ENCODE data around the gene SCRN1.

SCRN1 gene

GRCh38 chr7:29975561-29975960 lies 14.0 kb downstream of the SCRN1 start:
- DNase-seq (ENCODE audit: low read depth in 1 of 2, low spot score in 1 of 2), result no peak
- Histone ChIP-seq H3K4me3 (replicated peaks; ENCODE audit: insufficient read depth, low read length) (no peak overlapping the region), H3K27ac (replicated peaks) (no peak overlapping the region), H3K27me3 (ENCODE audit: insufficient read depth, poor library complexity, severe bottlenecking) (no peaks in the 10 kb centered on the region)
- TF ChIP-seq POLR2AphosphoS5 (IDR thresholded peaks at IDR 0.05; ENCODE audit: low read depth) (no peak), GABPA (IDR thresholded peaks at IDR 0.05; ENCODE audit: low read depth) (no peak), SPI1 (IDR thresholded peaks at IDR 0.05; ENCODE audit: borderline replicate concordance, low read depth) (no peak), REST (IDR thresholded peaks at IDR 0.05; ENCODE audit: insufficient replicate concordance, low read depth) (no peak)
- TF ChIP-seq, protein P1, sequence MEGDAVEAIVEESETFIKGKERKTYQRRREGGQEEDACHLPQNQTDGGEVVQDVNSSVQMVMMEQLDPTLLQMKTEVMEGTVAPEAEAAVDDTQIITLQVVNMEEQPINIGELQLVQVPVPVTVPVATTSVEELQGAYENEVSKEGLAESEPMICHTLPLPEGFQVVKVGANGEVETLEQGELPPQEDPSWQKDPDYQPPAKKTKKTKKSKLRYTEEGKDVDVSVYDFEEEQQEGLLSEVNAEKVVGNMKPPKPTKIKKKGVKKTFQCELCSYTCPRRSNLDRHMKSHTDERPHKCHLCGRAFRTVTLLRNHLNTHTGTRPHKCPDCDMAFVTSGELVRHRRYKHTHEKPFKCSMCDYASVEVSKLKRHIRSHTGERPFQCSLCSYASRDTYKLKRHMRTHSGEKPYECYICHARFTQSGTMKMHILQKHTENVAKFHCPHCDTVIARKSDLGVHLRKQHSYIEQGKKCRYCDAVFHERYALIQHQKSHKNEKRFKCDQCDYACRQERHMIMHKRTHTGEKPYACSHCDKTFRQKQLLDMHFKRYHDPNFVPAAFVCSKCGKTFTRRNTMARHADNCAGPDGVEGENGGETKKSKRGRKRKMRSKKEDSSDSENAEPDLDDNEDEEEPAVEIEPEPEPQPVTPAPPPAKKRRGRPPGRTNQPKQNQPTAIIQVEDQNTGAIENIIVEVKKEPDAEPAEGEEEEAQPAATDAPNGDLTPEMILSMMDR (IDR thresholded peaks at IDR 0.05; ENCODE audit: insufficient read depth, low read length), result no peak

DNA sequence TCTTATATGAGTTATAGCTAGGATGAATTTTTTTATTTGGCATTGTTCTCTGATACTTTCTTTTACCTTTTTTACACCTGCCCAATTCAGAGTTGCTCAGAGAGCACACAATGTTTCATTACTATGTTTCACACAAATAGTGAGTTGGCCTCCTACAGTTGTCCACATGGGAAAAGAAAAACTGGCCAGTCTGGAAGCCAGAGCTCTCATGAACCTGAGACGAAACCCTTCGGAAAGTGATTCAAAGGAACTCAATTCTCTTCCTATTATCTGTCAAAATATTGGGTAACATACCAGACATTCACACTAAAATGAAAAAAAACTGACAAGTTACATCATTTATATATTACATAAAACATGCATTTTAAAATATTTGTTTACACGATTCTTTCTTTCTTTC lies 15.3 kb downstream of the SCRN1 start:
- Histone ChIP-seq H3K4me3 (replicated peaks; ENCODE audit: insufficient read depth, low read length) (no peak overlapping the region), H3K27ac (replicated peaks) (no peak overlapping the region), H3K27me3 (ENCODE audit: insufficient read depth, poor library complexity, severe bottlenecking) (no peaks in the 10 kb centered on the region)
- DNase-seq (ENCODE audit: low read depth in 1 of 2, low spot score in 1 of 2), result no peak
- TF ChIP-seq SPI1 (IDR thresholded peaks at IDR 0.05; ENCODE audit: borderline replicate concordance, low read depth) (no peak), REST (IDR thresholded peaks at IDR 0.05; ENCODE audit: insufficient replicate concordance, low read depth) (no peak), GABPA (IDR thresholded peaks at IDR 0.05; ENCODE audit: low read depth) (no peak)
- TF ChIP-seq, protein P1 (IDR thresholded peaks at IDR 0.05; ENCODE audit: insufficient read depth, low read length), result no peak

DNA sequence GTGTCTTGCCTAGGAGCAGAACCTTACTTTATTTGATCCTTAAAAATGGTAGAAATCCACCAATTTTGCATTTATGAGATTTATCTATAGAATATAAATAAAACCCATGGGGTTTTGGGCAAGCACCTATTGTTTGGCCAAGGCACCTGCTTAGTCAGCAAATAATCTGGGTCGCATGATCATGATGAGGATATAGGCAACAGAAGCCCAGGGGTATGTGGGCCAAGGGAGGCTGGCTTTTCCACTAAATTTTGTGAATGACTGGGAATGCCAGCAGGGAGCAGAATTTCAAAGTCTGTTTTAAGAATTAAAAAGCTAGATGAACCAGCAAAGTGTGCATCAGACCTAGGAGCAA lies 17.3 kb downstream of the SCRN1 start:
- no peak for TF ChIP-seq REST (IDR thresholded peaks at IDR 0.05; ENCODE audit: insufficient replicate concordance, low read depth)
- TF ChIP-seq POLR2AphosphoS5 (IDR thresholded peaks at IDR 0.05; ENCODE audit: low read depth), result no peak
- TF ChIP-seq, protein P1 (IDR thresholded peaks at IDR 0.05; ENCODE audit: insufficient read depth, low read length), result no peak
- TF ChIP-seq GABPA (IDR thresholded peaks at IDR 0.05; ENCODE audit: low read depth), result no peak
- TF ChIP-seq SPI1 (IDR thresholded peaks at IDR 0.05; ENCODE audit: borderline replicate concordance, low read depth), result no peak
- Histone ChIP-seq H3K27ac (replicated peaks) (no peak overlapping the region), H3K4me3 (replicated peaks; ENCODE audit: insufficient read depth, low read length) (no peak overlapping the region), H3K27me3 (ENCODE audit: insufficient read depth, poor library complexity, severe bottlenecking) (no peaks in the 10 kb centered on the region)
- DNase-seq (ENCODE audit: low read depth in 1 of 2, low spot score in 1 of 2), result no peak
